ENCODE data around the gene NHERF1. TPM values are rescaled to one million over a fixed set of nuclear protein-coding genes. Genes with fewer than 3 reads are reported as not detected.

The NHERF1 gene
- total RNA-seq, 1 experiment from 2014 or later = 75.0 TPM

DNA sequence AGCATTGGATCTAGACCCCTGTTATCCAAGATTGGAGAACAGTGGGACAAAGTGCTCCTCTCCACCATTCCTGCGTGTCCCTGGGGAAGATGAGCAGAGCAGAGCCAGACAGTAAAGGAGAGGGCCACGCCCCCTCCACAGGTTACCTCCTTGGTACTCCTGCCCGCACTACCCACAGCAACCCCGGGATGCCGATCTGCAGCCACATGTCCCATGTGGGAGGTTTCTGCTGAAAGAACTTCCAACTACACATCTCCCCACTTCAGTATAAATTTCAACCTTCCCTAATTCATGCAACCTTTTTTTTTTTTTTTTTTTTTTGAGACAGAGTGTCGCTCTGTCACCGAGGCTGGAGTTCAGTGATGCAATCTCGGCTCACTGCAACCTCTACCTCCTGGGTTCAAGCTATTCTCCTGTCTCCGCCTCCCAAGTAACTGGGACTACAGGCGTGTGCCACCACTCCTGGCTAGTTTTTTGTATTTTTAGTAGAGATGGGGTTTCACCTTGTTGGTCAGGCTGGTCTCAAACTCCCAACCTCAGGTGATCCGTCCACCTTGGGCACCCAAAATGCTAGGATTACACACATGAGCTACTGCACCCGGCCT is 9.1 kb upstream of the NHERF1 start:
- no peaks in the 10 kb centered on the region for H3F3A ChIP-seq (ENCODE audit: low read length, unreplicated experiment)
- peaks cover 22% of the 10 kb centered on the region for H3K4me1 ChIP-seq (ENCODE audit: insufficient read depth, low read length)
- TF ChIP-seq, protein P1, sequence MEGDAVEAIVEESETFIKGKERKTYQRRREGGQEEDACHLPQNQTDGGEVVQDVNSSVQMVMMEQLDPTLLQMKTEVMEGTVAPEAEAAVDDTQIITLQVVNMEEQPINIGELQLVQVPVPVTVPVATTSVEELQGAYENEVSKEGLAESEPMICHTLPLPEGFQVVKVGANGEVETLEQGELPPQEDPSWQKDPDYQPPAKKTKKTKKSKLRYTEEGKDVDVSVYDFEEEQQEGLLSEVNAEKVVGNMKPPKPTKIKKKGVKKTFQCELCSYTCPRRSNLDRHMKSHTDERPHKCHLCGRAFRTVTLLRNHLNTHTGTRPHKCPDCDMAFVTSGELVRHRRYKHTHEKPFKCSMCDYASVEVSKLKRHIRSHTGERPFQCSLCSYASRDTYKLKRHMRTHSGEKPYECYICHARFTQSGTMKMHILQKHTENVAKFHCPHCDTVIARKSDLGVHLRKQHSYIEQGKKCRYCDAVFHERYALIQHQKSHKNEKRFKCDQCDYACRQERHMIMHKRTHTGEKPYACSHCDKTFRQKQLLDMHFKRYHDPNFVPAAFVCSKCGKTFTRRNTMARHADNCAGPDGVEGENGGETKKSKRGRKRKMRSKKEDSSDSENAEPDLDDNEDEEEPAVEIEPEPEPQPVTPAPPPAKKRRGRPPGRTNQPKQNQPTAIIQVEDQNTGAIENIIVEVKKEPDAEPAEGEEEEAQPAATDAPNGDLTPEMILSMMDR (conservative IDR thresholded peaks at IDR 0.05; ENCODE audit: low read depth, low read length) = no peak
- TF ChIP-seq EZH2phosphoT487 (IDR thresholded peaks at IDR 0.05; ENCODE audit: borderline replicate concordance, low read length) (no peak), EZH2 (IDR thresholded peaks at IDR 0.05; ENCODE audit: low read length, unreplicated experiment) (no peak)
- no peak overlapping the region for H2AFZ ChIP-seq (ENCODE audit: low read length)
- POLR2A ChIA-PET (ENCODE audit: unreplicated experiment) = no interaction called here
- H3K36me3 ChIP-seq (ENCODE audit: low read depth, low read length) = no peaks in the 10 kb centered on the region
- BruUV-seq (replicated peaks) = no TSS peak
- H3K9me2 ChIP-seq (replicated peaks; ENCODE audit: low read length) = no peaks in the 10 kb centered on the region
- no peaks in the 10 kb centered on the region for H3K9me3 ChIP-seq (ENCODE audit: low read length)
- H3K27ac ChIP-seq (ENCODE audit: low read length) = no peak overlapping the region
- DNase-seq = no peak
- H3K79me2 ChIP-seq (ENCODE audit: low read length) = no peaks in the 10 kb centered on the region
- no peak overlapping the region for H3K9ac ChIP-seq (ENCODE audit: low read length)
- no peaks in the 10 kb centered on the region for H4K20me1 ChIP-seq (ENCODE audit: low read length)
- no peak overlapping the region for H3K4me2 ChIP-seq (ENCODE audit: low read length)
- CTCF ChIA-PET = interaction anchor here (3.5 kb wide), 1 partner anchor 82 kb away, joined by 53 read pairs; no protein-coding TSS in a partner anchor
- H3K4me3 ChIP-seq (ENCODE audit: low read length) = no peak overlapping the region
- ATAC-seq = no peak
- intact Hi-C loops (cut with micrococcal nuclease) = no loop called here
- peaks cover 54% of the 10 kb centered on the region for H3K27me3 ChIP-seq (ENCODE audit: low read length)

DNA sequence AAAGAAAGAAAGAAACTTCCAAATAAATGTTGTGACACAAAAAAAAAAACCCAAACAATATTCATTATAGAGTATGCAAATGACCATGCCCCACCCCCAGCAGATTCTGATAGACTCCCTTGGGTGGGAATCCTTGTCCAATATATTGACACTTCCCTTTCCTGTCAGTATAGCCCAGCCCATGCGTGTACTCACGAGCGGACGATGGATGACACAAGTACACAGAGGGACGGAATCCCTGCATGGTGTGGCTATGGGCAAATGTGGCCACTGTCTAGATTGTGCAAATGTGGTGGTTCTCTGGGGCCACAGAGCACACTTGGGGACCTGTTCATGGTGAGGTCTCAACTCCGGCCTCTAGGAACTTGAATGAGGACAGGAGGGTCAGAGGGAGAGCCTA is 8.3 kb upstream of the NHERF1 start:
- ChIA-PET POLR2A (ENCODE audit: unreplicated experiment) (no interaction called here), CTCF (no interaction called here)
- Histone ChIP-seq H3K4me2 (ENCODE audit: low read length) (no peak overlapping the region), H2AFZ (ENCODE audit: low read length) (no peak overlapping the region), H3K79me2 (ENCODE audit: low read length) (no peaks in the 10 kb centered on the region), H3K4me3 (ENCODE audit: low read length) (no peak overlapping the region), H3K9me2 (replicated peaks; ENCODE audit: low read length) (no peaks in the 10 kb centered on the region), H3F3A (ENCODE audit: low read length, unreplicated experiment) (no peaks in the 10 kb centered on the region), H3K36me3 (ENCODE audit: low read depth, low read length) (no peaks in the 10 kb centered on the region), H3K9me3 (ENCODE audit: low read length) (no peaks in the 10 kb centered on the region), H3K27ac (ENCODE audit: low read length) (no peak overlapping the region), H3K27me3 (ENCODE audit: low read length) (peaks cover 49% of the 10 kb centered on the region), H3K4me1 (ENCODE audit: insufficient read depth, low read length) (peaks cover 22% of the 10 kb centered on the region), H4K20me1 (ENCODE audit: low read length) (no peaks in the 10 kb centered on the region), H3K9ac (ENCODE audit: low read length) (no peak overlapping the region)
- intact Hi-C loops (cut with micrococcal nuclease) = no loop called here
- ATAC-seq = no peak
- BruUV-seq (replicated peaks) = no TSS peak
- no peak for DNase-seq
- TF ChIP-seq EZH2 (IDR thresholded peaks at IDR 0.05; ENCODE audit: low read length, unreplicated experiment) (no peak), EZH2phosphoT487 (IDR thresholded peaks at IDR 0.05; ENCODE audit: borderline replicate concordance, low read length) (no peak)
- TF ChIP-seq, protein P1 (conservative IDR thresholded peaks at IDR 0.05; ENCODE audit: low read depth, low read length) = no peak

DNA sequence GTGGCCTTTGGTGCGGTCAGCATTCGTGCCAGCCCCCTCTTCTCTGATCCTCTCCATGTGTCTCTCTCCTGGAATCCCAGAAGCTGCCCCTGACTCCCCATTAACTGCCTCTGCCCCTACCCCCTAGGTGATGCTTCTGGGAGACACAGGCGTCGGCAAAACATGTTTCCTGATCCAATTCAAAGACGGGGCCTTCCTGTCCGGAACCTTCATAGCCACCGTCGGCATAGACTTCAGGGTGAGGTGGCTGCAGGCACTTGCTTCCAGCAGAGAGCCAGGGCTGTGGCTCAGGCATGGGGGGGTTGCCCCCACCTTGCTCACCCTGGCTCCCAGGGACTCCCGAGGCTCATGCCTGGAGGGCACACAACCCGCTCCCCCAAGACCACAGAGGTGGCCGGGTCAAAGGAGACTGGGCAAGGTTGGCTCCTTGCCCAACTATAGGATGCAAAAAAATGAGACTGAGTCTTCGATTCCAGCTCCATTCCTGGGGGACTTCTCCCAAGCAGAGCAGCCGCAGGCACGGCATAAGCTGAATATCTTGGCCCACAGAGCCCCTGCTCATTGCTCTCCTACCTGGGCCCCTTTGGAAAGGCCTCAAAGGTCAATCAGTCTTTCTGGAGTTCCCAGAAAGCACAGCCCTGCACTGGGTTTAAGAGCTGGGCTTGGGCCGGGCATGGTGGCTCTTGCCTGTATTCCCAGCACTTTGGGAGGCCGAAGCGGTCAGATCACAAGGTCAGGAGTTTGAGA is 7.6 kb upstream of the NHERF1 start:
- Histone ChIP-seq H3K4me1 (ENCODE audit: insufficient read depth, low read length) (peaks cover 22% of the 10 kb centered on the region), H3K9me3 (ENCODE audit: low read length) (no peaks in the 10 kb centered on the region), H3K27me3 (ENCODE audit: low read length) (peaks cover 42% of the 10 kb centered on the region), H2AFZ (ENCODE audit: low read length) (no peak overlapping the region), H3K27ac (ENCODE audit: low read length) (no peak overlapping the region), H4K20me1 (ENCODE audit: low read length) (no peaks in the 10 kb centered on the region), H3F3A (ENCODE audit: low read length, unreplicated experiment) (no peaks in the 10 kb centered on the region), H3K9me2 (replicated peaks; ENCODE audit: low read length) (no peaks in the 10 kb centered on the region), H3K4me2 (ENCODE audit: low read length) (no peak overlapping the region), H3K9ac (ENCODE audit: low read length) (no peak overlapping the region), H3K79me2 (ENCODE audit: low read length) (no peaks in the 10 kb centered on the region), H3K4me3 (ENCODE audit: low read length) (no peak overlapping the region), H3K36me3 (ENCODE audit: low read depth, low read length) (no peaks in the 10 kb centered on the region)
- TF ChIP-seq, protein P1 (conservative IDR thresholded peaks at IDR 0.05; ENCODE audit: low read depth, low read length) = no peak
- TF ChIP-seq EZH2phosphoT487 (IDR thresholded peaks at IDR 0.05; ENCODE audit: borderline replicate concordance, low read length) (no peak), EZH2 (IDR thresholded peaks at IDR 0.05; ENCODE audit: low read length, unreplicated experiment) (no peak)
- BruUV-seq (replicated peaks) = no TSS peak
- CTCF ChIA-PET = no interaction called here
- ATAC-seq = no peak
- DNase-seq = no peak
- intact Hi-C loops (cut with micrococcal nuclease) = no loop called here
- POLR2A ChIA-PET (ENCODE audit: unreplicated experiment) = no interaction called here
